Osteocyte (in vitro differentiated cells): ENCODE data around the gene POLR1H. TPM values are rescaled to one million over a fixed set of nuclear protein-coding genes. Genes with fewer than 3 reads are reported as not detected.

Experiments
- DNase-seq: peaks from one replicate; pipeline ENCODE4 v3.0.0; 2021; ENCODE audit warnings: mixed read lengths; ENCODE audit not compliant: unreplicated experiment; ENCODE audit errors: extremely low spot score
- H3K27ac Mint-ChIP-seq: one replicate; pipeline ENCODE4 v1.8.0; 2021; ENCODE audit warnings: mild to moderate bottlenecking, mixed read lengths; ENCODE audit not compliant: unreplicated experiment
- H3K27me3 Mint-ChIP-seq: one replicate; pipeline ENCODE4 v1.8.0; 2021; ENCODE audit warnings: mixed read lengths; ENCODE audit not compliant: unreplicated experiment
- H3K36me3 Mint-ChIP-seq: one replicate; pipeline ENCODE4 v1.8.0; 2021; ENCODE audit warnings: mixed read lengths; ENCODE audit not compliant: unreplicated experiment
- H3K4me1 Mint-ChIP-seq: one replicate; pipeline ENCODE4 v1.8.0; 2021; ENCODE audit warnings: mixed read lengths; ENCODE audit not compliant: unreplicated experiment
- H3K4me3 Mint-ChIP-seq: one replicate; pipeline ENCODE4 v1.8.0; 2021; ENCODE audit warnings: mild to moderate bottlenecking, moderate library complexity, mixed read lengths; ENCODE audit not compliant: unreplicated experiment
- H3K9me3 Mint-ChIP-seq: one replicate; pipeline ENCODE4 v1.8.0; 2021; ENCODE audit warnings: mixed read lengths; ENCODE audit not compliant: unreplicated experiment
- total RNA-seq: library from RNA; stranded (reverse); gene quantifications from 2 replicates; pipeline ENCODE4 v1.2.1, GENCODE V29; 2021
- TF ChIP-seq, protein P1 (sequence below): fragments of 200-600 bp; sonication (generic); IDR thresholded peaks from 2 replicates; pipeline ENCODE4 v1.5.0; 2021; ENCODE audit warnings: antibody characterized with exemption, mild to moderate bottlenecking, moderate library complexity

Gene POLR1H
- total RNA-seq, 1 donor from 2014 or later: 20.1 TPM

DNA sequence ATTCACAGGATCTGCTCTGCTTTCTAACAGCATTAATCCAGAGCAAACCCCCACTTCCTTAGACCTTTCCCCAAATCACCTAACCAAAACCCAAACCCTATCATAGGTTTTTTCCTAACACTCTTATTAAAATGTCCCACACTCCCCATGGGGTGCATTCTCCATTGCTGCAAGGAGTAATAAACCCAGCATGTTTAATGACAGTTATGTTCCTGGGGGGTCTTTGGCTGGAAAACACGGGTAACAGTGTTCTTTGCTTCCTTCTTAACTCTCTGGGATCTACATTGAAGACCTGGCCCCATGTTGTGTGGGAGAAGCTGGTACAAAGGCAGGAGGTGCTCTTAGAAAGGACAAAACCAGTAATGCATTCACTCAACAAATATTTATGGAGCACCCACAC is 35.8 kb downstream of the POLR1H start:
- no peak for DNase-seq

DNA sequence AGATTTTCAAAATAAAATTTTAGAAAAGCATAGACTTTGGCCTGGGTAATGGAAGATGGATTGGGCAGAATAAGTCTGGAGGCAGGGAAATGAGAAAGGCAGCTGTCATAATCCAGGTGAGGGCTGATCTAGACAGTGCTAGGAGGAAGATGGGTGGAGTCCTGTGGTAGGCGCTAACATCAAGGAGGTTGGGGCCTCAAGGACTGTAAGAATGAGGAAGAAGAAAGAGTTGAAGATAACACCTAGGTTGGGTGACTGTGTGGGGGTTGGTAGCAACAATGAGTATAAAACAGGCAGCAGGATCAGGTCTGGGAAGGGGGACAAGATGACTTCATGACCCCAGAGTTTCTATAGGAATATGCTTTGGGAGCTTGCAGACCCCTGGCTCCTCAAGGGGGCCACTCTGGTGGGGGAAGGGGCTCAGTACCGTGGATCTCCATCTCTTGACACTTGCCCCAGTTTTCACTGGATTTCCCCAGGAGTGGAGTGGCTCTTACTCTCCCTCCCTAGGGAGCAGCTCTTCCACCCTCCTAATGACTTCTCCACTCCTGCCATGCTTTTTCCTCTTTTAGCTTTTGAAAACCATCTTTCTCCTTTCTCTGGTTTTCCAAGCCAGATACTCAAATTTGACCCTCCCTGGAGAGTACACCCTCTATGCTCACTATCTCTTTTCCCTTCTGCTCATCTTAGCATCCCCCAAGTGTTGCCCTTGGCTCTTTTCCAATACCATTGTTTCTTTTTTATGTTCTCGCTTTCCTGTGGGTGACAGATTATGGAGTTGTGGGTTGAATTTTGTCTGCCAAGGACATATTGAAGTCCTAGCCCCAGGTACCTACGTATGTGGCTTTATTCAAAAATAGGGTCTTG is 37.1 kb downstream of the POLR1H start:
- H3K36me3 Mint-ChIP-seq: no peaks in the 10 kb centered on the region
- no peak overlapping the region for H3K27ac Mint-ChIP-seq
- no peak for DNase-seq
- no peaks in the 10 kb centered on the region for H3K9me3 Mint-ChIP-seq
- H3K4me1 Mint-ChIP-seq: peaks cover 26% of the 10 kb centered on the region
- peaks cover 76% of the 10 kb centered on the region for H3K27me3 Mint-ChIP-seq
- H3K4me3 Mint-ChIP-seq: no peak overlapping the region
- TF ChIP-seq, protein P1, sequence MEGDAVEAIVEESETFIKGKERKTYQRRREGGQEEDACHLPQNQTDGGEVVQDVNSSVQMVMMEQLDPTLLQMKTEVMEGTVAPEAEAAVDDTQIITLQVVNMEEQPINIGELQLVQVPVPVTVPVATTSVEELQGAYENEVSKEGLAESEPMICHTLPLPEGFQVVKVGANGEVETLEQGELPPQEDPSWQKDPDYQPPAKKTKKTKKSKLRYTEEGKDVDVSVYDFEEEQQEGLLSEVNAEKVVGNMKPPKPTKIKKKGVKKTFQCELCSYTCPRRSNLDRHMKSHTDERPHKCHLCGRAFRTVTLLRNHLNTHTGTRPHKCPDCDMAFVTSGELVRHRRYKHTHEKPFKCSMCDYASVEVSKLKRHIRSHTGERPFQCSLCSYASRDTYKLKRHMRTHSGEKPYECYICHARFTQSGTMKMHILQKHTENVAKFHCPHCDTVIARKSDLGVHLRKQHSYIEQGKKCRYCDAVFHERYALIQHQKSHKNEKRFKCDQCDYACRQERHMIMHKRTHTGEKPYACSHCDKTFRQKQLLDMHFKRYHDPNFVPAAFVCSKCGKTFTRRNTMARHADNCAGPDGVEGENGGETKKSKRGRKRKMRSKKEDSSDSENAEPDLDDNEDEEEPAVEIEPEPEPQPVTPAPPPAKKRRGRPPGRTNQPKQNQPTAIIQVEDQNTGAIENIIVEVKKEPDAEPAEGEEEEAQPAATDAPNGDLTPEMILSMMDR: no peak

More for the DNA sequence above, 35.8 kb downstream of the POLR1H start:
- H3K4me1 Mint-ChIP-seq: peaks cover 20% of the 10 kb centered on the region
- no peaks in the 10 kb centered on the region for H3K9me3 Mint-ChIP-seq
- H3K4me3 Mint-ChIP-seq: no peak overlapping the region
- no peaks in the 10 kb centered on the region for H3K36me3 Mint-ChIP-seq
- TF ChIP-seq, protein P1: no peak
- H3K27me3 Mint-ChIP-seq: peaks cover 87% of the 10 kb centered on the region
- no peak overlapping the region for H3K27ac Mint-ChIP-seq

DNA sequence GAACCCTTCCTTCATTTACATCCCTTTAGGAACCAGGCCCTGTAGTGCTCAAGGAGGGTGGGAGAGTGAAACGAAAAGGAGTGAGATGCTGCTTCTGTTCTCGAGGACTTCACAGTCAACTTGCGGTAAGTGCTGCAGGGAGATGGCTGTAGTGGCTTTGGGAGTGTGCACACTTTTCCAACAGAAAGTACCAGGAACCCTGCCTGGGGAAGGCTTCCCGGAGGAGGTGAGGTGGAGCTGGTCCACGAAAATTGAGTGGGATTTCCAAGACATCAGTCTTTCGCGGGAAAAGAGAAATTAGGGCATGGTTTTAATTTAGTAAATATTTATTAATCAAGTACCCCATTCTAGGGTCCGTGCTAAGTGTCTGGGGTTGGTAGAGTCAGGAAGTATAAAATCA is 39.1 kb downstream of the POLR1H start:
- DNase-seq: no peak
- Mint-ChIP-seq H3K4me1 (peaks cover 31% of the 10 kb centered on the region), H3K4me3 (peak overlapping the region; percentile 24), H3K27me3 (peaks cover 73% of the 10 kb centered on the region), H3K27ac (no peak overlapping the region), H3K9me3 (no peaks in the 10 kb centered on the region), H3K36me3 (no peaks in the 10 kb centered on the region)
- TF ChIP-seq, protein P1: no peak

DNA sequence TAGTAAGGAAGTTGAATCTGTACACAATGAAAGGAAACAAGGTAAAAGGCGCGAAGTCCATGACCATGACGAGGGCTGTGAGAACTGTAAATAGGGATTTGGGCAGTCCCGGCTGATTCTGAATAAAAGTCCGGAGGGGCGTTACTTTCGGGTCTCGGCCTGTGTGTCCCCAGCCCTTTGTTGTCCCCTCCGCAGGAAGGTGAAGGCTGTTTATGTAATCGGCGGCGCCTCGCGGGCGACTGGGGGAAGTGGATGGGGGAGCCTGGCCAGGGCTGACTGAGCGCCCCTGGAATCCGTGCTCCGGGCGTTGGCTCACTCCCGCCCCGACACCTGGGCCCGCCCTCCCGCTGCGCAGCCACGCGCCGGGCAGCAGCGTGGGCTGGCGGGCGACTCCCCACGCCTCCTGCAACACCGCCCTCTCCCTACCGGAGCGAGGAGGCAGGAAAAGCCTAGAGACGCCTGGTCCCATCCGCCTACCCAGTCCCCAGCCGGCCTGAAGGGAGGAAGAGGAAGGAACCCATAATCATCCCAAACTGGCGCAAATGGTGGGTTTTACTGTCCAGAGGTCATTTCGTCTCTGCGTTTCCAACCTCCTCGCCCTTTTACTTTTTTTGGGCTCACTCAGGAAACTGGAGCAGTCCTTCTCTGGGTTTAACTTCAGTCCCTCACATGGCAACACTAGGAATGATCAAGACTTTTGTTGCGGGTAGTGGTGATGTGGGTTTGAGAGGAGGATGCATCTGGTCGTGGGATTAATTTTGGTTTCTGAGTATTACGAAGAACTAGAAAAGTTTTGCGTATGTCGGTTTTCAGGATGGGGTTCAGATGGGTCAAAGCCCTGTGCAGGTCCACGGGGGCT is 39.7 kb downstream of the POLR1H start:
- Mint-ChIP-seq H3K4me3 (peak overlapping the region; percentile 73), H3K27me3 (peaks cover 66% of the 10 kb centered on the region), H3K4me1 (peaks cover 31% of the 10 kb centered on the region), H3K9me3 (no peaks in the 10 kb centered on the region), H3K27ac (no peak overlapping the region), H3K36me3 (no peaks in the 10 kb centered on the region)
- TF ChIP-seq, protein P1: no peak
- DNase-seq: no peak
